ENCODE measurements around the gene ANKRD55.

- TF ChIP-seq POLR2AphosphoS5 (IDR thresholded peaks at IDR 0.05) (peak in 1 of 4 donors; percentile 32), CTCF (IDR thresholded peaks at IDR 0.05) (no peak)
These were observed 133.8 kb downstream of the ANKRD55 start for GRCh38 chr5:56099346-56099745.

Measured in sigmoid colon (tissue), 4 donors.